DMS 273 (cell line): ENCODE data around the gene ASGR1.

Source experiments
- DNase-seq: peaks from one replicate; lab custom pipeline; 2025; ENCODE audit not compliant: unreplicated experiment; lab: John Stamatoyannopoulos, UW

ASGR1 gene

GRCh38 chr17:7179317-7180254, at the start of gene ASGR1:
Gene ASGR1 (minus strand): TSS chr17:7179370. CDS start chr17:7178563, 807 bp downstream.
- peak; percentile 7 for DNase-seq

GRCh38 chr17:7228920-7229319, 49.8 kb upstream of the ASGR1 start:
- DNase-seq, result no peak

GRCh38 chr17:7226721-7227710, 47.8 kb upstream of the ASGR1 start:
- no peak for DNase-seq

GRCh38 chr17:7225711-7226331, 46.7 kb upstream of the ASGR1 start:
- no peak for DNase-seq

GRCh38 chr17:7224661-7225111, 45.5 kb upstream of the ASGR1 start:
- no peak for DNase-seq

- DNase-seq, result no peak
Observed at GRCh38 chr17:7224110-7224509, 44.9 kb upstream of the ASGR1 start.

GRCh38 chr17:7223375-7223774, 44.2 kb upstream of the ASGR1 start:
- DNase-seq, result no peak

GRCh38 chr17:7222972-7223292, 43.8 kb upstream of the ASGR1 start:
- DNase-seq, result no peak

- DNase-seq, result no peak
Observed at GRCh38 chr17:7222093-7222971, 43.2 kb upstream of the ASGR1 start.

GRCh38 chr17:7221278-7222092, 42.3 kb upstream of the ASGR1 start:
- DNase-seq, result no peak

GRCh38 chr17:7220593-7221277, 41.6 kb upstream of the ASGR1 start:
- peak; percentile 75 for DNase-seq

- DNase-seq, result peak; percentile 84
Observed at GRCh38 chr17:7219812-7220592, 40.8 kb upstream of the ASGR1 start, which contains the start of the genes ACADVL and DLG4. Gene ACADVL (plus strand): TSS chr17:7219938. CDS start chr17:7219985, 47 bp downstream. Gene DLG4 (minus strand): TSS chr17:7219836.

GRCh38 chr17:7219229-7219811, 40.1 kb upstream of the ASGR1 start:
- no peak for DNase-seq

- peak; percentile 39 for DNase-seq
Observed at GRCh38 chr17:7218758-7219157, 39.6 kb upstream of the ASGR1 start.

- no peak for DNase-seq
Observed at GRCh38 chr17:7218166-7218565, 39.0 kb upstream of the ASGR1 start.

- DNase-seq, result peak; percentile 74
Observed at GRCh38 chr17:7217113-7217987, 38.2 kb upstream of the ASGR1 start.
